CD4-positive, CD25-positive, alpha-beta regulatory T cell (primary cell): ENCODE measurements around the gene EDC4. TPM values are rescaled to one million over a fixed set of nuclear protein-coding genes. Genes with fewer than 3 reads are reported as not detected.
A peak's percentile ranks its signal among the peaks of the same experiment; 100 is the strongest.
"Not testable (repeated sequence)": the region's sequence is repeated elsewhere in the genome, so short reads cannot be mapped to it uniquely, and the experiment has no call there.

ENCODE experiments used
- ATAC-seq, 2 donors: fragments of 150-1000 bp; cut with Tn5 transposase; one replicate each; pipeline ENCODE4 v1.10.0; 2021; ENCODE audit warnings: low read depth in 2 of 2, moderate number of reproducible peaks in 2 of 2, moderate library complexity in 1 of 2
- DNase-seq, 3 donors: peaks; one replicate each; pipeline versions ENCODE4 v3.0.0 to v3.0.0-alpha.2; 2012 to 2022; ENCODE audit warnings: mixed read lengths in 1 of 3
- H3K27ac ChIP-seq: one replicate; pipeline ENCODE4 v1.7.0; 2013; ENCODE audit warnings: mild to moderate bottlenecking, low read length; ENCODE audit not compliant: insufficient read depth, poor library complexity, severe bottlenecking
- H3K27me3 ChIP-seq: one replicate; pipeline ENCODE4 v1.7.0; 2013; ENCODE audit warnings: low read length; ENCODE audit not compliant: control insufficient read depth, insufficient read depth
- H3K36me3 ChIP-seq: one replicate; pipeline ENCODE4 v1.7.0; 2013; ENCODE audit warnings: mild to moderate bottlenecking, low read length, moderate library complexity; ENCODE audit not compliant: control insufficient read depth, insufficient read depth
- H3K4me1 ChIP-seq: 2 replicates; pipeline ENCODE4 v1.7.0; 2013; ENCODE audit warnings: mild to moderate bottlenecking, low read length; ENCODE audit not compliant: insufficient read depth, control insufficient read depth, poor library complexity, severe bottlenecking
- H3K4me3 ChIP-seq: one replicate; pipeline ENCODE4 v1.7.0; 2013; ENCODE audit warnings: low read depth, mild to moderate bottlenecking, low read length, moderate library complexity
- H3K9me3 ChIP-seq, 2 experiments: 1 replicate in 1 of 2; 2 replicates in 1 of 2; pipeline ENCODE4 v1.7.0; 2013; ENCODE audit warnings: low read length in 2 of 2, mild to moderate bottlenecking in 1 of 2, moderate library complexity in 1 of 2; ENCODE audit not compliant: control insufficient read depth in 2 of 2
- H3K27ac Mint-ChIP-seq, 3 donors: one replicate each; pipeline ENCODE4 v1.8.0; 2020 to 2022; ENCODE audit warnings: mild to moderate bottlenecking in 3 of 3, mixed read lengths in 3 of 3, moderate library complexity in 2 of 3
- H3K27me3 Mint-ChIP-seq: one replicate; pipeline ENCODE4 v1.8.0; 2022; ENCODE audit warnings: mild to moderate bottlenecking, mixed read lengths
- H3K36me3 Mint-ChIP-seq: one replicate; pipeline ENCODE4 v1.8.0; 2020; ENCODE audit warnings: mixed read lengths
- H3K4me1 Mint-ChIP-seq, 4 donors: one replicate each; pipeline ENCODE4 v1.8.0; 2020 to 2022; ENCODE audit warnings: mixed read lengths in 4 of 4, mild to moderate bottlenecking in 1 of 4
- H3K4me3 Mint-ChIP-seq, 4 donors: one replicate each; pipeline ENCODE4 v1.8.0; 2020 to 2022; ENCODE audit warnings: mild to moderate bottlenecking in 4 of 4, mixed read lengths in 4 of 4, moderate library complexity in 3 of 4
- H3K9me3 Mint-ChIP-seq, 7 donors: one replicate each; pipeline ENCODE4 v1.8.0; 2020 to 2022; ENCODE audit warnings: mixed read lengths in 7 of 7, mild to moderate bottlenecking in 3 of 7, moderate library complexity in 2 of 7
- polyA plus RNA-seq, 4 donors: library from polyadenylated mRNA; unstranded; fragments of 300-500 nt; fragmentation: Illumina TruSeq; gene quantifications; one replicate each; pipeline ENCODE4 v1.2.3, GENCODE V29; 2021
- total RNA-seq: library from RNA; stranded (reverse); gene quantifications from one replicate; pipeline ENCODE4 v1.2.3, GENCODE V29; 2022

EDC4 gene
- total and polyA plus RNA-seq, 5 donors from 2014 or later: 24.7 to 103 (median 37.9) TPM

GRCh38 chr16:67837190-67837589, 35.7 kb upstream of the EDC4 start:
- not testable (repeated sequence) for H3K27me3 Mint-ChIP-seq, H3K9me3 ChIP-seq, H3K36me3 Mint-ChIP-seq, H3K36me3 ChIP-seq, H3K9me3 Mint-ChIP-seq, H3K4me3 ChIP-seq, DNase-seq, H3K27me3 ChIP-seq, H3K27ac ChIP-seq, ATAC-seq, H3K4me3 Mint-ChIP-seq, H3K27ac Mint-ChIP-seq
- H3K4me1 Mint-ChIP-seq: peaks cover 6 to 24% (median 15%) of the 10 kb centered on the region in 4 donors
- H3K4me1 ChIP-seq: peaks cover 21% of the 10 kb centered on the region

- no peaks in the 10 kb centered on the region for H3K27me3 ChIP-seq
- ATAC-seq: no peak
- H3K27ac ChIP-seq: no peak overlapping the region
- H3K27ac Mint-ChIP-seq: no peak overlapping the region
- H3K27me3 Mint-ChIP-seq: no peaks in the 10 kb centered on the region
- H3K9me3 ChIP-seq: no peaks in the 10 kb centered on the region
- DNase-seq: no peak
- no peak overlapping the region for H3K4me3 ChIP-seq
- no peaks in the 10 kb centered on the region for H3K9me3 Mint-ChIP-seq
- no peaks in the 10 kb centered on the region for H3K36me3 ChIP-seq
- no peaks in the 10 kb centered on the region for H3K36me3 Mint-ChIP-seq
- H3K4me3 Mint-ChIP-seq: peak overlapping the region in 1 of 4 donors; percentile 36
- peaks cover 8 to 22% (median 14%) of the 10 kb centered on the region in 4 donors for H3K4me1 Mint-ChIP-seq
- H3K4me1 ChIP-seq: peaks cover 17% of the 10 kb centered on the region
Observed at GRCh38 chr16:67837811-67838210, 35.0 kb upstream of the EDC4 start.

- Mint-ChIP-seq H3K36me3 (no peaks in the 10 kb centered on the region), H3K4me1 (peaks cover 18 to 42% (median 27%) of the 10 kb centered on the region in 4 donors), H3K4me3 (peak overlapping the region; percentile 88 to 99 (median 94)), H3K27ac (peak overlapping the region; percentile 93 to 98 (median 96)), H3K9me3 (no peaks in the 10 kb centered on the region), H3K27me3 (no peaks in the 10 kb centered on the region)
- no peaks in the 10 kb centered on the region for H3K36me3 ChIP-seq
- peak overlapping the region; percentile 72 for H3K4me3 ChIP-seq
- ATAC-seq (no peak), DNase-seq (no peak)
- no peaks in the 10 kb centered on the region for H3K27me3 ChIP-seq
- peaks cover 40% of the 10 kb centered on the region for H3K4me1 ChIP-seq
- H3K9me3 ChIP-seq: no peaks in the 10 kb centered on the region
- H3K27ac ChIP-seq: peak overlapping the region; percentile 97
Observed at GRCh38 chr16:67841198-67841815, 31.5 kb upstream of the EDC4 start.

- no peaks in the 10 kb centered on the region for H3K36me3 Mint-ChIP-seq
- DNase-seq (peak; percentile 89 to 97 (median 96)), ATAC-seq (peak; percentile 58 to 62)
Observed at GRCh38 chr16:67841816-67842508, 30.9 kb upstream of the EDC4 start, which contains the start of gene THAP11. Gene THAP11 (plus strand): TSS chr16:67842320. CDS start chr16:67842555, 235 bp downstream.

GRCh38 chr16:67842509-67843342, 30.1 kb upstream of the EDC4 start:
- Mint-ChIP-seq H3K27ac (peak overlapping the region; percentile 95 to 96 (median 95)), H3K9me3 (no peaks in the 10 kb centered on the region), H3K4me3 (peak overlapping the region; percentile 88 to 98 (median 96)), H3K27me3 (no peaks in the 10 kb centered on the region), H3K36me3 (no peaks in the 10 kb centered on the region), H3K4me1 (peaks cover 19 to 45% (median 29%) of the 10 kb centered on the region in 4 donors)
- H3K27me3 ChIP-seq: no peaks in the 10 kb centered on the region
- H3K36me3 ChIP-seq: no peaks in the 10 kb centered on the region
- H3K9me3 ChIP-seq: no peaks in the 10 kb centered on the region
- H3K4me3 ChIP-seq: peak overlapping the region; percentile 89
- ATAC-seq (peak; percentile 26 to 33), DNase-seq (peak in 2 of 3 donors; percentile 77 to 83)
- peak overlapping the region; percentile 97 for H3K27ac ChIP-seq
- peaks cover 47% of the 10 kb centered on the region for H3K4me1 ChIP-seq

More at GRCh38 chr16:67841816-67842508, 30.9 kb upstream of the EDC4 start, which contains the start of gene THAP11:
- H3K9me3 ChIP-seq: no peaks in the 10 kb centered on the region
- no peaks in the 10 kb centered on the region for H3K27me3 ChIP-seq
- peak within 1 kb of the TSS; percentile 95 to 98 (median 96) for H3K27ac Mint-ChIP-seq
- H3K4me3 ChIP-seq: peak within 1 kb of the TSS; percentile 89
- H3K4me1 Mint-ChIP-seq: peaks cover 18 to 42% (median 27%) of the 10 kb centered on the region in 4 donors
- H3K4me1 ChIP-seq: peaks cover 41% of the 10 kb centered on the region
- H3K27me3 Mint-ChIP-seq: no peaks in the 10 kb centered on the region
- H3K36me3 ChIP-seq: no peaks in the 10 kb centered on the region
- peak within 1 kb of the TSS; percentile 97 for H3K27ac ChIP-seq
- H3K9me3 Mint-ChIP-seq: no peaks in the 10 kb centered on the region
- peak within 1 kb of the TSS; percentile 88 to 99 (median 96) for H3K4me3 Mint-ChIP-seq

GRCh38 chr16:67843343-67843765, 29.5 kb upstream of the EDC4 start:
- Mint-ChIP-seq H3K27me3 (no peaks in the 10 kb centered on the region), H3K9me3 (no peaks in the 10 kb centered on the region), H3K27ac (peak overlapping the region; percentile 95 to 96 (median 95)), H3K36me3 (no peaks in the 10 kb centered on the region), H3K4me1 (peaks cover 16 to 52% (median 32%) of the 10 kb centered on the region in 4 donors), H3K4me3 (peak overlapping the region; percentile 88 to 98 (median 96))
- peak overlapping the region; percentile 89 for H3K4me3 ChIP-seq
- no peaks in the 10 kb centered on the region for H3K9me3 ChIP-seq
- peak overlapping the region; percentile 97 for H3K27ac ChIP-seq
- no peaks in the 10 kb centered on the region for H3K27me3 ChIP-seq
- ATAC-seq (no peak), DNase-seq (peak in 1 of 3 donors; percentile 59)
- peaks cover 54% of the 10 kb centered on the region for H3K4me1 ChIP-seq
- no peaks in the 10 kb centered on the region for H3K36me3 ChIP-seq

GRCh38 chr16:67844497-67844896, 28.4 kb upstream of the EDC4 start:
- H3K27ac ChIP-seq: peak overlapping the region; percentile 97
- H3K27ac Mint-ChIP-seq: peak overlapping the region in 1 of 3 donors; percentile 91
- no peaks in the 10 kb centered on the region for H3K36me3 ChIP-seq
- no peaks in the 10 kb centered on the region for H3K27me3 ChIP-seq
- DNase-seq (no peak), ATAC-seq (no peak)
- no peaks in the 10 kb centered on the region for H3K9me3 Mint-ChIP-seq
- H3K4me1 ChIP-seq: peaks cover 55% of the 10 kb centered on the region
- no peaks in the 10 kb centered on the region for H3K36me3 Mint-ChIP-seq
- peaks cover 16 to 57% (median 35%) of the 10 kb centered on the region in 4 donors for H3K4me1 Mint-ChIP-seq
- peak overlapping the region; percentile 89 for H3K4me3 ChIP-seq
- peak overlapping the region; percentile 27 to 96 (median 92) for H3K4me3 Mint-ChIP-seq
- H3K9me3 ChIP-seq: no peaks in the 10 kb centered on the region
- no peaks in the 10 kb centered on the region for H3K27me3 Mint-ChIP-seq
